HG02852 (cell line): Measurements from ENCODE around the gene ATP5PO.

Experiments used
- ATAC-seq: cut with Tn5 transposase; IDR thresholded peaks from one replicate; pipeline ENCODE4 v1.9.1; 2021; ENCODE audit warnings: mild to moderate bottlenecking, moderate library complexity; ENCODE audit not compliant: unreplicated experiment

Gene ATP5PO

GRCh38 chr21:33915368-33916199 lies at the start of gene ATP5PO:
ATP5PO (minus strand) TSS chr21:33915804; CDS start chr21:33915763, 41 bp downstream.
- peak; percentile 98 for ATAC-seq

- ATAC-seq: no peak
Observed at GRCh38 chr21:33964706-33965325, 49.2 kb upstream of the ATP5PO start.

- ATAC-seq: no peak
Observed at GRCh38 chr21:33963848-33964555, 48.4 kb upstream of the ATP5PO start.

DNA sequence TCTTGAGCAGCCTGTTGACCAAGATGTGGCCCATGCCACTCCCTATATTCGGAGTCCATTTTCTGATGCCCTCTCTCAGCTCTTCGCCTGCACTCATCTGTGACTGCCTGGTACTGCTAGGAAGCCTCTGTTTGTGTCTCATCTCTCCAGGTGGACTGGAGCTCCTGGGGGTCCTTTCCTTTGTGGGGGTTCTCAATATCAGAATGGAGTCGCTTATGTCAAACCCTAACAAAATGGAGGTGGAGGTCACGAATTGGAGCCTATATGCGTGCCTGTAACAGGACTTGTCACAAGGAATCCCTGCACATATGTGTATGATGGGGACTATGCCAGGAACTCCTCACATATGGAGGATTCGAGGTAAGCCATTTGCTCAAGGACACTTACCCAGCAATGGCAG lies 46.7 kb upstream of the ATP5PO start:
- no peak for ATAC-seq

GRCh38 chr21:33961061-33961460 lies 45.5 kb upstream of the ATP5PO start:
- ATAC-seq: no peak

- ATAC-seq: no peak
Observed at GRCh38 chr21:33959680-33960079, 44.1 kb upstream of the ATP5PO start.

DNA sequence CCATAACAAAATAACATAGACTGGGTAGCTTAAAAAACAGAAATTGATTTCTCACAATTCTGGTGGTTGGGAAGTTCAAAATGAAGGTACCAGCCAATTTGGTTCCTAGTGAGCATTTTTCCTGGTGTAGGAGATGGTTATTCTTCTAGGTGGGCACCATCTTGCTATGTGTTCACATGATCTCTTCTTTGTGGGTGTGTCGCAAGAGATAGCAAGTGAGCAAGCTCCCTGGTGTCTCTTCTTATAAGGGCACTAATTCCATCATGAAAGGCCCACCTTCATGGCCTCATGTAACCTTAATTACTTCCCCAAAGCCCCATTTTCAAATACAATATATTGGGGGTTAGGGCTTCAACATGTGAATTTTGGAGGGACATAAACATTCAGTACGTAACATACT lies 38.8 kb upstream of the ATP5PO start:
- ATAC-seq: no peak

GRCh38 chr21:33951276-33952178 lies 35.9 kb upstream of the ATP5PO start:
- no peak for ATAC-seq

GRCh38 chr21:33950431-33951079 lies 35.0 kb upstream of the ATP5PO start:
- ATAC-seq: no peak

GRCh38 chr21:33949516-33950430 lies 34.2 kb upstream of the ATP5PO start:
- ATAC-seq: no peak

DNA sequence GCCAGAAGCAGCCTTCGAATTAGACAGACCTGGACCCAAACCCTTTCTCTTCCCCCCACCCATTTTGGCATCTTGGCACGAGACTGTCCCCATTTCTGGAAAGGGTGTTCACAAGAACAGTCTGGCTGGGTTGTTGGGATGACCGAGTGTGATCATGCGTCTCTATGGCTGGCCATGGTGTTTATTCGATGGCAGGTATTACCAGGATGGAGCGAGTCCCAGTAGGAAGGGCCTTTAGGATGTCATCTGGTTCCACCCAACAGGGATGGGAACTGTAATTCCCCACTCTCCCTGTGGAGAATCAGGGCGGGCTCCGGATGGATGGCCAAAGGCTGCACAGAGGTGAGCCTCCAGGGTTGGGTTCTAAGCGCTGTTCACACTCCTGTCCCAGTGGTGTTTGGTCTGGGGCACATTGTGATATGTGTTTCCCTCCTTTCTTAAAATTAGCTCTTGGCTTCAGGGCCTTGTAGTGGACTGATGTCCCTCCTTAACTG lies 33.4 kb upstream of the ATP5PO start:
- no peak for ATAC-seq

DNA sequence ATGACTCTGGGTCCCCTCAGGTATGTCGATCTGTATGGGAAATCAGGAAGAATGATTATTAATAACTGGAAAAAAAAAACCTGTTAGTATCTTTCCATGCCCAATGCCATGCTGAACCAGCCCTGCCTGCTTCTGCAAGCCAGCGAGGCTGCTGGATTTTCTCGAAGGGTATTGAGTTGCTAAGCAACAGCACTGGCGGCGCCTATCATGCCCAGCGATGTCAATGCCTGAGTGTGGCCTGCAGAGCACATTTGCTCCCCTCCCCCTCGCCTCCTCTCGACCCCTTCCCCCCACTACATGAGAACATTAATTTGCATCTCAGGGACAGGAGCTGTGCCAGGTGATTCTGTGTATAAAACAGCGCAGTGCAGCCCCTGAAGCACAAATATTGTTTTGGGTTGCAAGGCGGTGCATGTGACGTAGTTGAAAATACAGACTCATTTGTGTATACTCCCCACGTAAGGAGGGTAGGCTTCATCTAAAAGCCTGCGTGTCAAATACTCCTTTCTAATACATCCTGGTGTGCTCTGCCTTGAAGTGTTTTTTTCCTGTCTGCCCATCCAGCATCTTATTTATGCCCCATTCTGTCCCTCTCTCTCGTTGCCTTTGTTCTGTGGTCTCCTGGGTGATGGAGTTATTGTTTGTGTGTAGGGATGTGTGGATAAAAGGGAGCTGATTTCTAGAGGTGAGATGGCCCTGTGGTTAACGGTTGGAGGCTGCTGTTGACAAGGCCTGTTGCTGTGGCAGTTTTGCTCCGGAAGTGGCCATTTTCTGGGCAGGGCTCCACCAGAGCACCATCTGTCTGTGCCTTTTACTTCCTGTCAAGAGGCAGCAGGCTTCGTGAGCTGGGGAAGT lies 32.7 kb upstream of the ATP5PO start:
- ATAC-seq: peak; percentile 43

GRCh38 chr21:33947451-33948095 lies 32.0 kb upstream of the ATP5PO start:
- ATAC-seq: peak; percentile 62

DNA sequence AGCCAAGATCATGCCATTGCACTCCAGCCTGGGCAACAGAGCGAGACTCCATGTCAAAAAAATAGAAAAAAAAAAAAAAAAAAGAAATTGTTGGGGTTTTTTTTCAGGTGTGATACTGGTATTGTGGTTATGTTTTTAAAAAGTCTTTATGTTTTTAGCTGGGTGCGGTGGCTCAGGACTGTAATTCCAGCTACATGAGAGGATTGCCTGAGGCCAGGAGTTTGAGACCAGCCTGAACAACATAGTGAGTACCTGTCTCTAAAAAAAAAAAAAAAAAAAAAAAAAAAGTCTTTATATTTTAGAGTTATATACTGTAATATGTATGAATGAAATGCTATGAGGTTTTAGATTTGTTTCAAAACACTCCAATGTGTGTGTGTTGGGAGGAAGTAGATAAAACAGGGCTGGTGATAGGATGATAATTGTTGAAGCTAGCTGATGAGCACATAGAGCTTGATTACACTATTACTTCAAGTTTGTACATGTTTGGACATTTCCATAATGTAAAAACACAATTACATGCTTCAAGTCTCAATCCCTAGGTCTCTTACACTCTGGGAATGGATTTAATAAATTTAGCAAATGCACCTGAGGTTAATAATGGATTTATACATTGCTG lies 30.2 kb upstream of the ATP5PO start:
- ATAC-seq: no peak

DNA sequence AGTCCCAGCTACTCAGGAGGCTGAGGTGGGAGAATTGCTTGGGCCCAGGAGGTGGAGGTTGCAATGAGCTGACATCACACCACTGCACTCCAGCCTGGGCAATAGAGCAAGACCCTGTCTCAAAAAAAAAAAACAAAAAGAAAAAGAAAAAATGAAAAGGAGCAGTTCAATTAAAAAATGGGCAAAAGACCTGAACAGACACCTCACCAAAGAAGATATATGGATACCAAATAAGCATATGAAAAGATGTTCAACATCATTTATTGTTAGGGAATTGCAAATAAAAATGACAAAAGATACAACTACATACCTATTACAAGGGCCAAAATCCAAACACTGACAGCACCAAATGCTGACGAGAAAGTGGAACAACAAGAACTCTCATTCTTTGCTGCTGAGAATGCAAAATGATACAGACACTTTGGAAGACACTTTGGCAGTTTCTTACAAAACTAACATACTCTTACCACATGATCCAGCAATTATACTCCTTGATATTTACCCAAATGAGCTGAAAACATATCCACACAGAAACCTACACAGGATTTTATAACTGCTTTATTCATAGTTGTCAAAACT lies 28.7 kb upstream of the ATP5PO start:
- no peak for ATAC-seq

DNA sequence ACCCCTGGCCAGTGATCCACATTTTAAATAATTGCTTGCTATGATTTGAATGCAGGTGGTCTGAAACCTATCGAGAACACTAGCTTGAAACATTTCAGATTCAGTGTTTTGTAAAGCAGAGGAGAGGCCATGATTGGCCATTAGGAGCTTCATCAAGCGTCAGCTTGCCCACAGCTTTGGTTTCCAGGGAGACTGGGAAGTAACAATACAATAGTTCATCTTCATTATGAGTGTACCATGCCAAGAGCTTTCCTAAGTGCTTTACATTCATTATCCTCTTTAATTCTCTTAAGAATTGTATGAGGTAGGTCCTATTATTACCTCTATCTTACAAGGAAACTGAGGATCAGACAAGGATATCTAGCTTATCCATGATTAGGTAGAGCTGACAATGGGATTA lies 27.7 kb upstream of the ATP5PO start:
- no peak for ATAC-seq

GRCh38 chr21:33942426-33942825 lies 26.8 kb upstream of the ATP5PO start:
- no peak for ATAC-seq
